Measurements from ENCODE around the gene AIFM3. TPM values are rescaled to one million over a fixed set of nuclear protein-coding genes. Genes with fewer than 3 reads are reported as not detected.

The AIFM3 gene
- total RNA-seq, 1 donor from 2014 or later: 1.3 TPM

GRCh38 chr22:20987375-20987774 lies 20.3 kb downstream of the AIFM3 start:
- peaks cover 15% of the 10 kb centered on the region for H3K4me1 Mint-ChIP-seq
- no peak overlapping the region for H3K27ac Mint-ChIP-seq
- no peak overlapping the region for H3K4me3 Mint-ChIP-seq
- H3K36me3 Mint-ChIP-seq (ENCODE audit: low read depth): peaks cover 49% of the 10 kb centered on the region
- intact Hi-C loops (cut with micrococcal nuclease): no loop called here
- no peak for ATAC-seq (ENCODE audit: low read depth)
- CTCF ChIA-PET: no interaction called here
- POLR2A ChIA-PET: no interaction called here
- H3K9me3 Mint-ChIP-seq: no peaks in the 10 kb centered on the region
- H3K27me3 Mint-ChIP-seq: no peaks in the 10 kb centered on the region
- no peak for TF ChIP-seq CTCF (IDR thresholded peaks at IDR 0.05)
- no peak for DNase-seq

GRCh38 chr22:20988573-20989322 lies 21.7 kb downstream of the AIFM3 start:
- peaks cover 54% of the 10 kb centered on the region for H3K36me3 Mint-ChIP-seq (ENCODE audit: low read depth)
- TF ChIP-seq CTCF (IDR thresholded peaks at IDR 0.05): no peak
- ATAC-seq (ENCODE audit: low read depth) (no peak), DNase-seq (no peak)
- intact Hi-C loops (cut with micrococcal nuclease): no loop called here
- H3K4me3 Mint-ChIP-seq: no peak overlapping the region
- POLR2A ChIA-PET: no interaction called here
- CTCF ChIA-PET: no interaction called here
- no peaks in the 10 kb centered on the region for H3K27me3 Mint-ChIP-seq
- no peak overlapping the region for H3K27ac Mint-ChIP-seq
- no peaks in the 10 kb centered on the region for H3K9me3 Mint-ChIP-seq
- peaks cover 3% of the 10 kb centered on the region for H3K4me1 Mint-ChIP-seq

- H3K27me3 Mint-ChIP-seq: no peaks in the 10 kb centered on the region
- DNase-seq: no peak
- no peak overlapping the region for H3K27ac Mint-ChIP-seq
- H3K4me3 Mint-ChIP-seq: no peak overlapping the region
- H3K4me1 Mint-ChIP-seq: peaks cover 2% of the 10 kb centered on the region
- H3K36me3 Mint-ChIP-seq (ENCODE audit: low read depth): peaks cover 50% of the 10 kb centered on the region
- ChIA-PET POLR2A (interaction anchor here (1.4 kb wide), 1 partner anchor 7 kb away, joined by 4 read pairs; the partner anchor contains the start of gene LZTR1), CTCF (no interaction called here)
- intact Hi-C loops (cut with micrococcal nuclease): no loop called here
- no peak for TF ChIP-seq CTCF (IDR thresholded peaks at IDR 0.05)
- ATAC-seq (ENCODE audit: low read depth): no peak
- no peaks in the 10 kb centered on the region for H3K9me3 Mint-ChIP-seq
Observed at GRCh38 chr22:20989323-20990138, 22.5 kb downstream of the AIFM3 start.

GRCh38 chr22:20990184-20991180 lies 23.4 kb downstream of the AIFM3 start:
- Mint-ChIP-seq H3K4me1 (peaks cover 2% of the 10 kb centered on the region), H3K9me3 (no peaks in the 10 kb centered on the region), H3K27ac (no peak overlapping the region), H3K27me3 (no peaks in the 10 kb centered on the region), H3K4me3 (no peak overlapping the region), H3K36me3 (ENCODE audit: low read depth) (peaks cover 55% of the 10 kb centered on the region)
- no peak for TF ChIP-seq CTCF (IDR thresholded peaks at IDR 0.05)
- DNase-seq (no peak), ATAC-seq (ENCODE audit: low read depth) (no peak)
- ChIA-PET POLR2A (interaction anchor here (1.4 kb wide), 1 partner anchor 8 kb away, joined by 4 read pairs; the partner anchor contains the start of gene LZTR1), CTCF (interaction anchor here (0.6 kb wide), 1 partner anchor 33 kb away, joined by 3 read pairs; no protein-coding TSS in a partner anchor)
- intact Hi-C loops (cut with micrococcal nuclease): no loop called here
